Superior temporal gyrus (tissue), 1 donor: Measurements from ENCODE around the gene OR2H1.

ENCODE experiments used
- DNase-seq: peaks from one replicate; pipeline ENCODE4 v3.0.0-alpha.2; 2016; ENCODE audit errors: extremely low spot score

The OR2H1 gene

GRCh38 chr6:29483735-29484134, 26.8 kb downstream of the OR2H1 start:
- no peak for DNase-seq

- no peak for DNase-seq
Measured at GRCh38 chr6:29486577-29486976, 29.6 kb downstream of the OR2H1 start.

- DNase-seq, result no peak
Measured at GRCh38 chr6:29487131-29487530, 30.2 kb downstream of the OR2H1 start.

GRCh38 chr6:29487660-29488059, 30.7 kb downstream of the OR2H1 start, which contains the start of gene MAS1L:
MAS1L (minus strand) TSS chr6:29487956; CDS start chr6:29487902, 54 bp downstream.
- DNase-seq, result no peak

- no peak for DNase-seq
Measured at GRCh38 chr6:29488874-29489273, 31.9 kb downstream of the OR2H1 start.

GRCh38 chr6:29489286-29489685, 32.3 kb downstream of the OR2H1 start:
- DNase-seq, result no peak

- no peak for DNase-seq
Measured at GRCh38 chr6:29490055-29490454, 33.1 kb downstream of the OR2H1 start.

GRCh38 chr6:29490552-29490951, 33.6 kb downstream of the OR2H1 start:
- DNase-seq, result no peak

- DNase-seq, result no peak
Measured at GRCh38 chr6:29491574-29491973, 34.6 kb downstream of the OR2H1 start.

GRCh38 chr6:29493261-29493660, 36.3 kb downstream of the OR2H1 start:
- no peak for DNase-seq

- no peak for DNase-seq
Measured at GRCh38 chr6:29494131-29494530, 37.2 kb downstream of the OR2H1 start.

- no peak for DNase-seq
Measured at GRCh38 chr6:29495571-29495970, 38.6 kb downstream of the OR2H1 start.

GRCh38 chr6:29496961-29497360, 40.0 kb downstream of the OR2H1 start:
- no peak for DNase-seq

GRCh38 chr6:29499704-29500103, 42.7 kb downstream of the OR2H1 start:
- no peak for DNase-seq

- no peak for DNase-seq
Measured at GRCh38 chr6:29500594-29500993, 43.6 kb downstream of the OR2H1 start.

- DNase-seq, result no peak
Measured at GRCh38 chr6:29501106-29501505, 44.2 kb downstream of the OR2H1 start.

- DNase-seq, result no peak
Measured at GRCh38 chr6:29502181-29502580, 45.2 kb downstream of the OR2H1 start.

GRCh38 chr6:29502597-29502996, 45.6 kb downstream of the OR2H1 start:
- no peak for DNase-seq

GRCh38 chr6:29504961-29505360, 48.0 kb downstream of the OR2H1 start:
- no peak for DNase-seq

- no peak for DNase-seq
Measured at GRCh38 chr6:29505808-29506207, 48.9 kb downstream of the OR2H1 start.

- DNase-seq, result no peak
Measured at GRCh38 chr6:29506446-29507067, 49.6 kb downstream of the OR2H1 start.

GRCh38 chr6:29507319-29507718, 50.4 kb downstream of the OR2H1 start:
- no peak for DNase-seq

GRCh38 chr6:29509239-29509638, 52.3 kb downstream of the OR2H1 start:
- DNase-seq, result no peak

GRCh38 chr6:29509711-29510110, 52.8 kb downstream of the OR2H1 start:
- DNase-seq, result no peak
